Stomach (tissue), 4 donors: ENCODE measurements around the gene TSHZ1.

Source experiments
- CTCF ChIP-seq, 7 experiments: fragments of 450-650 bp in 4 of 7; fragments of 200-600 bp in 3 of 7; sonication (generic) in 3 of 7; IDR thresholded peaks; one replicate each; pipeline ENCODE4 v1.5.1; 2016 to 2019; ENCODE audit warnings: antibody characterized with exemption in 7 of 7, control low read depth in 2 of 7, mild to moderate bottlenecking in 1 of 7
- POLR2A ChIP-seq, 4 donors: fragments of 450-650 bp; IDR thresholded peaks; one replicate each; pipeline ENCODE4 v1.6.1; 2016; ENCODE audit warnings: antibody characterized with exemption in 4 of 4, control low read depth in 2 of 4, mild to moderate bottlenecking in 1 of 4, moderate library complexity in 1 of 4
- POLR2AphosphoS5 ChIP-seq, 3 donors: sonication (generic); formaldehyde crosslinking; IDR thresholded peaks; one replicate each; pipeline ENCODE4 v1.6.1; 2016; ENCODE audit warnings: antibody characterized with exemption in 3 of 3

GRCh38 chr18:75277610-75277928 is 67.0 kb downstream of the TSHZ1 start:
- TF ChIP-seq CTCF (IDR thresholded peaks at IDR 0.05) (no peak), POLR2A (IDR thresholded peaks at IDR 0.05) (no peak), POLR2AphosphoS5 (IDR thresholded peaks at IDR 0.05) (no peak)
